ENCODE data around the gene PKD1L1. TPM values are rescaled to one million over a fixed set of nuclear protein-coding genes. Genes with fewer than 3 reads are reported as not detected.
A peak's percentile ranks its signal among the peaks of the same experiment; 100 is the strongest.

PKD1L1 gene
- total RNA-seq, 4 donors from 2014 or later, result 0.18 to 0.83 (median 0.44) TPM

GRCh38 chr7:47738563-47739166 lies 209.6 kb downstream of the PKD1L1 start:
- H3K27me3 ChIP-seq, result no peaks in the 10 kb centered on the region
- H3K9me3 ChIP-seq, result no peaks in the 10 kb centered on the region
- TF ChIP-seq POLR2A (IDR thresholded peaks at IDR 0.05) (no peak), CTCF (IDR thresholded peaks at IDR 0.05) (no peak)
- H3K4me1 ChIP-seq, result no peaks in the 10 kb centered on the region
- H3K36me3 ChIP-seq, result no peaks in the 10 kb centered on the region
- H3K4me3 ChIP-seq, result no peak overlapping the region
- peak in 1 of 3 donors; percentile 53 for DNase-seq
- no peak overlapping the region for H3K27ac ChIP-seq

DNA sequence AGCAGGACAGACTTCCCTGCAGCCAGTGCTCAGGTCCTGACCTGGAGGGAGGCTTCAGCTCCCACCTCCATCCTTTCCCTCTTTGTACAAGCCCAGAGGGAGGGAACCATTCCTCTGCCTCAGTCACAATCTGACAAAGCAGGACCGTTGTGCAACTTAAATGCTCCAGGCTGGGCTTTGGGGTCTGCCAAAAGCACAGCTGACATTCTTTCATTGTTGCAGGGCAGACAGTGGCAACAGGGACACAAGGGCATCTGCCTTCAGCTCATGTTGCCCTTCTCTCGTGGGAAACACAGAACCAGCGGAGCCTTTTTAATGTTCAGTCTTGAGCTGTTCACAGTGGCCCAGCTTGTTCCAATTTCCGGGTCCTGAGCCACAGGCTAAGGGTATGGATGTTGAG lies 210.7 kb downstream of the PKD1L1 start:
- Histone ChIP-seq H3K9me3 (no peaks in the 10 kb centered on the region), H3K27ac (no peak overlapping the region), H3K4me3 (no peak overlapping the region), H3K4me1 (no peaks in the 10 kb centered on the region), H3K36me3 (no peaks in the 10 kb centered on the region), H3K27me3 (no peaks in the 10 kb centered on the region)
- TF ChIP-seq CTCF (IDR thresholded peaks at IDR 0.05), result no peak
- TF ChIP-seq POLR2A (IDR thresholded peaks at IDR 0.05), result no peak
- DNase-seq, result no peak

DNA sequence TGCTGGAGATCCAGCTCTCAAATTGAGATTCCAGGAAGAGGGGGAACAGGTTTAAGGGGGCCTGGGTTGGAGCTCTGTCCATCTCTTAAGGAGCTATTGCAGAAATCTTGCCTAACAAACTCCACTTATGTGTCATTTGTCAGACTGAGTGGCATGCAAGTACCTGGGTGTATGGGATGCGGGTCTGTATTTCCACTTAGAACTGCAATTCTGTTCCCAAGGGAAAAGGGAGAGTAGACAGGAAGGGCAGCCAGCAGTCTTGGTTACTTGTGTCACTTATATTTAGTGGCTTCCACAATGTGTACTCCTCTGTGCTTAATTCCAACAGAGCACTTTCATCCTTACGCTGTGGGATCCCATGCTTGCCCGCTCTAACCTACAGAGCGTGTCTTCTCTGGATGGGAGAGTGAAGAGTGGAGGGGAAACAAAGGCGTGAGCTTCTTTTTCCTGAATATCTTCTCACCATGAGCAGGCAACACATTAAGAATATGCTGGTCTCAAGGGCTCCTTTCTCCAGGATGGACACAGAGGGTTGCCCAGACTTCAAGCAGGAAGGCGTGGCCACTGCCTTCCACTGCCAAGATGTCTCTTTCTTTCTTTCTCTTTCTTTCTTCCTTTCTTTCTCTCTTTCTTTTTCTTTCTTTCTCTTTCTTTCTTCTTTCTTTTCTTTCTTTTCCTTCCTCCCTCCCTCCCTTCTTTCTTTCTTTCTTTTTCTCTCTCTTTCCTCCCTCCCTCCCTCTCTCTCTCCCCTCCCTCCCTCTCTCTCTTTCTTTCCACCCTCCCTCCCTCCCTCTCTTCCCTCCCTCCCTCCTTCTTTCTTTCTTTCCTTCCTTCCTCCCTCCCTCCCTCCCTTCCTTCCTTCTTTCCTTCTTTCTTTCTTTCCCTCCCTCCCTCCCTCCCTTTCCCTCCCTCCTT lies 212.6 kb downstream of the PKD1L1 start:
- Histone ChIP-seq H3K9me3 (no peaks in the 10 kb centered on the region), H3K27me3 (no peaks in the 10 kb centered on the region), H3K4me3 (no peak overlapping the region), H3K36me3 (no peaks in the 10 kb centered on the region), H3K4me1 (no peaks in the 10 kb centered on the region), H3K27ac (no peak overlapping the region)
- TF ChIP-seq POLR2A (IDR thresholded peaks at IDR 0.05), result no peak
- TF ChIP-seq CTCF (IDR thresholded peaks at IDR 0.05), result no peak
- DNase-seq, result no peak

GRCh38 chr7:47734949-47735291 lies 213.3 kb downstream of the PKD1L1 start:
- Histone ChIP-seq H3K27me3 (no peaks in the 10 kb centered on the region), H3K27ac (no peak overlapping the region), H3K36me3 (no peaks in the 10 kb centered on the region), H3K4me3 (no peak overlapping the region), H3K9me3 (no peaks in the 10 kb centered on the region), H3K4me1 (no peaks in the 10 kb centered on the region)
- TF ChIP-seq POLR2A (IDR thresholded peaks at IDR 0.05), result no peak
- no peak for TF ChIP-seq CTCF (IDR thresholded peaks at IDR 0.05)
- no peak for DNase-seq

DNA sequence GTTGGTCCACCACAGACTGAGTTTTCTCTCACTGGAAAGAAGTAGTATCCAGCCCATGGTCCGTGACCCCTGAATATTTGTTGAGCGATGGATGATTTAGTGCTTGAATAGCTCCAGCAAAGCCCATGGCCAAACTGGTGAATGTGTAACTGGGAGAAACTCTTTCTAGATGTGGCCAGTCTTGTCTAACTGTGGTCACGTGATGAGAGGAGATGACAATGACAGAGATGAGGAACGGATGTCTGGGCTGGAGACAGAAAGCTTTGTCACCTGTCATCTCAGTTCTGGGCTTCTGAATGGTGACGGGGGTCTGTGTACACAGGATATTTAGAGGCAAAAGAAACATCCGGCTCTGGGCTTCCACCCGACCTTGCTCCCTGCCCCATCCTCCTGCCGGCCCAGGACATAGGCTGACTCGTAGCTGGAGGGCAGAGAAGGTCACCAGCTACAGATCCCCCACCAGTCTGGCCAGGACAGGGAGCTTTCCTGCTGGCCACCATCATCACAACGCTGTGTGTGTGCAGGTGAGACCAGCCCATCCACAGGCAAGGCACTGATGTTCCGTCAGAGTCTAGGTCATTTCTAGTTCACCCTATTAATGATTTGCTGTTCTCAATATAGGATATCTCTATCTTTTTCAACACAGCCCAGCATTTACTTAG lies 213.8 kb downstream of the PKD1L1 start:
- no peaks in the 10 kb centered on the region for H3K36me3 ChIP-seq
- H3K9me3 ChIP-seq, result no peaks in the 10 kb centered on the region
- no peak overlapping the region for H3K27ac ChIP-seq
- no peaks in the 10 kb centered on the region for H3K27me3 ChIP-seq
- DNase-seq, result no peak
- no peak for TF ChIP-seq CTCF (IDR thresholded peaks at IDR 0.05)
- TF ChIP-seq POLR2A (IDR thresholded peaks at IDR 0.05), result no peak
- H3K4me1 ChIP-seq, result no peaks in the 10 kb centered on the region
- no peak overlapping the region for H3K4me3 ChIP-seq
